GM18858 (cell line): ENCODE results near the gene EGLN2.
A peak's percentile ranks its signal among the peaks of the same experiment; 100 is the strongest.
"Not testable (repeated sequence)": the region's sequence is repeated elsewhere in the genome, so short reads cannot be mapped to it uniquely, and the experiment has no call there.

ENCODE experiments used
- ATAC-seq: cut with Tn5 transposase; IDR thresholded peaks from one replicate; pipeline ENCODE4 v1.9.1; 2021; ENCODE audit not compliant: unreplicated experiment

The EGLN2 gene

GRCh38 chr19:40798683-40799557 lies at the start of gene EGLN2:
TSS of gene EGLN2 (plus strand) at chr19:40799191. CDS start at chr19:40800573, 1,382 bp downstream.
- peak; percentile 51 for ATAC-seq

- ATAC-seq = peak; percentile 75
These were observed 48.7 kb upstream of the EGLN2 start, which contains the start of gene ACTMAP for GRCh38 chr19:40750058-40750873. TSS of gene ACTMAP (minus strand) at chr19:40750477. CDS start at chr19:40749803, 674 bp downstream.

GRCh38 chr19:40750874-40751537 lies 48.0 kb upstream of the EGLN2 start, which contains the start of gene SNRPA:
TSS of gene SNRPA (plus strand) at chr19:40751203. CDS start at chr19:40751409, 206 bp downstream.
- peak; percentile 32 for ATAC-seq

- ATAC-seq = no peak
These were observed 46.7 kb upstream of the EGLN2 start for GRCh38 chr19:40752257-40752781.

GRCh38 chr19:40754611-40755247 lies 44.3 kb upstream of the EGLN2 start:
- no peak for ATAC-seq

GRCh38 chr19:40755248-40755624 lies 43.8 kb upstream of the EGLN2 start:
- no peak for ATAC-seq

GRCh38 chr19:40755791-40756190 lies 43.2 kb upstream of the EGLN2 start:
- no peak for ATAC-seq

- ATAC-seq = no peak
These were observed 42.4 kb upstream of the EGLN2 start for GRCh38 chr19:40756502-40757110.

- no peak for ATAC-seq
These were observed 40.5 kb upstream of the EGLN2 start for GRCh38 chr19:40758491-40758890.

GRCh38 chr19:40759352-40759751 lies 39.6 kb upstream of the EGLN2 start:
- ATAC-seq = no peak

- ATAC-seq = no peak
These were observed 36.1 kb upstream of the EGLN2 start for GRCh38 chr19:40762754-40763470.

GRCh38 chr19:40763526-40763925 lies 35.5 kb upstream of the EGLN2 start:
- no peak for ATAC-seq

GRCh38 chr19:40763963-40764362 lies 35.0 kb upstream of the EGLN2 start:
- no peak for ATAC-seq

GRCh38 chr19:40766385-40766784 lies 32.6 kb upstream of the EGLN2 start:
- ATAC-seq = not testable (repeated sequence)

GRCh38 chr19:40768869-40769268 lies 30.1 kb upstream of the EGLN2 start:
- ATAC-seq = no peak

GRCh38 chr19:40771101-40771862 lies 27.7 kb upstream of the EGLN2 start:
- not testable (repeated sequence) for ATAC-seq

GRCh38 chr19:40774916-40775631 lies 23.9 kb upstream of the EGLN2 start, which contains the start of gene MIA:
TSS of gene MIA (plus strand) at chr19:40775521. CDS start at chr19:40775543, 22 bp downstream.
- no peak for ATAC-seq

- no peak for ATAC-seq
These were observed 23.4 kb upstream of the EGLN2 start for GRCh38 chr19:40775632-40776022.
